HEK293T (cell line): ENCODE measurements around the gene MTREX.

Experiments used
- ARNT ChIP-seq: fragments of 450-650 bp; IDR thresholded peaks from 2 replicates; pipeline ENCODE4 v1.6.1; 2017; ENCODE audit warnings: mild to moderate bottlenecking
- BHLHE40 ChIP-seq: fragments of 450-650 bp; IDR thresholded peaks from 2 replicates; pipeline ENCODE4 v1.6.1; 2016; ENCODE audit warnings: mild to moderate bottlenecking, moderate library complexity, borderline replicate concordance
- ELF4 ChIP-seq: fragments of 450-650 bp; IDR thresholded peaks from 2 replicates; pipeline ENCODE4 v1.6.1; 2017; ENCODE audit warnings: antibody characterized with exemption
- FOXK2 ChIP-seq: fragments of 450-650 bp; IDR thresholded peaks from 2 replicates; pipeline ENCODE4 v1.6.1; 2016; ENCODE audit warnings: mild to moderate bottlenecking
- HDGF ChIP-seq: fragments of 450-650 bp; IDR thresholded peaks from 2 replicates; pipeline ENCODE4 v1.6.1; 2017; ENCODE audit warnings: antibody characterized with exemption, borderline replicate concordance
- PKNOX1 ChIP-seq: fragments of 450-650 bp; IDR thresholded peaks from 2 replicates; pipeline ENCODE4 v1.6.1; 2016
- SUZ12 ChIP-seq: fragments of 450-650 bp; IDR thresholded peaks from 2 replicates; pipeline ENCODE4 v1.6.1; 2016; ENCODE audit warnings: mild to moderate bottlenecking

- TF ChIP-seq SUZ12 (no peak), PKNOX1 (peak; percentile 62), ELF4 (no peak), ARNT (no peak), BHLHE40 (no peak), HDGF (no peak), FOXK2 (no peak)
Measured at GRCh38 chr5:55445791-55446190, 138.0 kb downstream of the MTREX start.
